ENCODE results near the gene SMOC2. TPM values are rescaled to one million over a fixed set of nuclear protein-coding genes. Genes with fewer than 3 reads are reported as not detected.

SMOC2 gene
- total RNA-seq, 4 donors from 2014 or later: 30.5 to 52.4 (median 37.9) TPM

GRCh38 chr6:168400037-168400436 lies 40.9 kb upstream of the SMOC2 start:
- TF ChIP-seq CTCF (IDR thresholded peaks at IDR 0.05; ENCODE audit: low read depth): no peak

- TF ChIP-seq CTCF (IDR thresholded peaks at IDR 0.05; ENCODE audit: low read depth): no peak
These were observed 37.5 kb upstream of the SMOC2 start for GRCh38 chr6:168403370-168404005.

GRCh38 chr6:168404560-168404959 lies 36.4 kb upstream of the SMOC2 start:
- TF ChIP-seq CTCF (IDR thresholded peaks at IDR 0.05; ENCODE audit: low read depth): no peak

GRCh38 chr6:168407842-168408241 lies 33.1 kb upstream of the SMOC2 start:
- TF ChIP-seq CTCF (IDR thresholded peaks at IDR 0.05; ENCODE audit: low read depth): no peak

- TF ChIP-seq CTCF (IDR thresholded peaks at IDR 0.05; ENCODE audit: low read depth): no peak
These were observed 32.4 kb upstream of the SMOC2 start for GRCh38 chr6:168408504-168409136.

- TF ChIP-seq CTCF (IDR thresholded peaks at IDR 0.05; ENCODE audit: low read depth): no peak
These were observed 30.9 kb upstream of the SMOC2 start for GRCh38 chr6:168410035-168410434.

GRCh38 chr6:168410554-168411011 lies 30.4 kb upstream of the SMOC2 start:
- no peak for TF ChIP-seq CTCF (IDR thresholded peaks at IDR 0.05; ENCODE audit: low read depth)
